OCI-LY7 (cell line): Measurements from ENCODE around the gene SHROOM3. TPM values are rescaled to one million over a fixed set of nuclear protein-coding genes. Genes with fewer than 3 reads are reported as not detected.

Experiments used
- BruUV-seq: library from RNA; stranded (reverse); fragments of 400-500 nt; replicated peaks from 2 replicates; lab custom pipeline; 2021; lab: Mats Ljungman, UMichigan
- CTCF ChIA-PET: fragments of 300-600 bp; sonication (Branson Sonifier 250); formaldehyde crosslinking; loops from one replicate; lab custom pipeline; 2022; ENCODE audit warnings: antibody characterized with exemption; ENCODE audit not compliant: unreplicated experiment; lab: Charles Lee
- POLR2A ChIA-PET: fragments of 300-600 bp; sonication (Branson Sonifier 250); formaldehyde crosslinking; loops from one replicate; lab custom pipeline; 2022; ENCODE audit warnings: antibody characterized with exemption; lab: Charles Lee
- DNase-seq: peaks from one replicate; pipeline ENCODE4 v3.0.0-alpha.2; 2015; ENCODE audit warnings: low spot score
- H2AFZ ChIP-seq: fragments of 200-600 bp; sonication (generic), shearing (Covaris generic); 2 replicates; pipeline ENCODE4 v1.6.1; 2014; ENCODE audit warnings: mild to moderate bottlenecking, antibody characterized with exemption, low read length, moderate library complexity
- H3K27ac ChIP-seq: fragments of 200-600 bp; sonication (generic); 2 replicates; pipeline ENCODE4 v1.5.1; 2014; ENCODE audit warnings: mixed run types, low read depth, mild to moderate bottlenecking, moderate library complexity, low read length, inconsistent platforms; ENCODE audit not compliant: poor library complexity, severe bottlenecking
- H3K36me3 ChIP-seq: fragments of 200-600 bp; sonication (generic); 2 replicates; pipeline ENCODE4 v1.6.1; 2014; ENCODE audit warnings: mild to moderate bottlenecking, antibody characterized with exemption, low read length, moderate library complexity, mixed read lengths; ENCODE audit not compliant: insufficient read depth
- H3K4me1 ChIP-seq: fragments of 200-600 bp; sonication (generic); 2 replicates; pipeline ENCODE4 v1.5.1; 2014; ENCODE audit warnings: mild to moderate bottlenecking, low read length; ENCODE audit not compliant: insufficient read depth, poor library complexity, severe bottlenecking
- H3K4me2 ChIP-seq: fragments of 200-600 bp; sonication (generic); 2 replicates; pipeline ENCODE4 v1.6.1; 2014; ENCODE audit warnings: mild to moderate bottlenecking, low read length
- H3K4me3 ChIP-seq: fragments of 200-600 bp; sonication (generic); 2 replicates; pipeline ENCODE4 v1.5.1; 2014; ENCODE audit warnings: mild to moderate bottlenecking, low read depth, low read length; ENCODE audit not compliant: poor library complexity, severe bottlenecking
- H3K79me2 ChIP-seq: fragments of 200-600 bp; sonication (generic); 2 replicates; pipeline ENCODE4 v1.6.1; 2016; ENCODE audit warnings: low read depth, mild to moderate bottlenecking, low read length, moderate library complexity, mixed read lengths; ENCODE audit not compliant: insufficient read depth
- H3K9me2 ChIP-seq: fragments of 200-600 bp; sonication (generic); 2 replicates; pipeline ENCODE4 v1.6.1; 2016; ENCODE audit warnings: mild to moderate bottlenecking, low read length, mixed read lengths; ENCODE audit not compliant: insufficient read depth
- H3K9me3 ChIP-seq: fragments of 200-600 bp; sonication (generic); 2 replicates; pipeline ENCODE4 v1.6.1; 2014; ENCODE audit warnings: mild to moderate bottlenecking, mixed run types, low read length, mixed read lengths
- H4K20me1 ChIP-seq: fragments of 200-600 bp; sonication (generic); 2 replicates; pipeline ENCODE4 v1.6.1; 2014; ENCODE audit warnings: mild to moderate bottlenecking, antibody characterized with exemption, low read length, moderate library complexity, mixed read lengths; ENCODE audit not compliant: insufficient read depth
- CTCF ChIP-seq: fragments of 200-600 bp; sonication (generic); conservative IDR thresholded peaks from 2 replicates; pipeline ENCODE4 v1.5.1; 2014; ENCODE audit warnings: mild to moderate bottlenecking, antibody characterized with exemption, low read length, moderate library complexity, mixed read lengths
- EZH2phosphoT487 ChIP-seq: fragments of 200-600 bp; sonication (generic); IDR thresholded peaks from 2 replicates; pipeline ENCODE4 v1.6.1; 2018; ENCODE audit warnings: low read depth, borderline replicate concordance, mild to moderate bottlenecking, mixed run types, antibody characterized with exemption, low read length, moderate library complexity, mixed read lengths
- intact Hi-C: fragments of 100-400 bp; cut with micrococcal nuclease; formaldehyde crosslinking; loops from one replicate; pipeline ENCODE4 v1.10.0; 2022; ENCODE audit not compliant: unreplicated experiment
- total RNA-seq, 2 experiments: library from RNA; depleted of rRNA in 1 of 2; stranded (reverse); fragments of >200 nt in 1 of 2; shearing (Covaris generic) in 1 of 2; gene quantifications; 2 replicates each; pipeline ENCODE4 v1.2.3, GENCODE V29; 2014 to 2022

Gene SHROOM3
- total RNA-seq, 2 experiments from 2014 or later, result not detected

GRCh38 chr4:76787898-76788297 lies 352.9 kb downstream of the SHROOM3 start:
- no peak overlapping the region for H2AFZ ChIP-seq
- BruUV-seq, result no TSS peak
- no peak overlapping the region for H3K27ac ChIP-seq
- no peak for TF ChIP-seq EZH2phosphoT487
- no peak for TF ChIP-seq CTCF
- no peaks in the 10 kb centered on the region for H3K36me3 ChIP-seq
- no peaks in the 10 kb centered on the region for H3K4me1 ChIP-seq
- POLR2A ChIA-PET, result no interaction called here
- H3K79me2 ChIP-seq, result no peaks in the 10 kb centered on the region
- CTCF ChIA-PET, result no interaction called here
- intact Hi-C loops, result no loop called here
- no peak overlapping the region for H3K4me2 ChIP-seq
- no peaks in the 10 kb centered on the region for H4K20me1 ChIP-seq
- DNase-seq, result no peak
- H3K9me3 ChIP-seq, result no peaks in the 10 kb centered on the region
- no peaks in the 10 kb centered on the region for H3K9me2 ChIP-seq
- H3K4me3 ChIP-seq, result no peak overlapping the region

DNA sequence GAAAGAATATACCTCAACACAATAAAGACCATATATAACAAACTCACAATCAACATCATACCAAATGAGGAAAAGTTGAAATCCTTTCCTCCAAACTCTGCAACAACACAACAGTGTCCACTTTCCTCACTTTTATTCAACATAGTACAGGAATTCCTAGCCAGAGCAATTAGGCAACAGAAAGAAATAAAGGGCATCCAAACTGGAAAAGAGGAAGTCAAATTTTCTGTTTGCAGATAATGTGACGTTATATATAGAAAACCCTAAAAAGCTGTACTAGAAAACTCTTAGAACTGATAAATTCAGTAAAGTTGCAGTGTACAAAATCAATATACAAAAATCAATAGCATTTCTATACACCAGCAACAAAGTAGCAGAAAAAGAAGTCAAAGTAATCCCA lies 355.3 kb downstream of the SHROOM3 start:
- Histone ChIP-seq H3K9me3 (no peaks in the 10 kb centered on the region), H2AFZ (no peak overlapping the region), H3K4me1 (no peaks in the 10 kb centered on the region), H3K4me3 (no peak overlapping the region), H3K4me2 (no peak overlapping the region), H3K36me3 (no peaks in the 10 kb centered on the region), H3K79me2 (no peaks in the 10 kb centered on the region), H3K27ac (no peak overlapping the region), H3K9me2 (no peaks in the 10 kb centered on the region), H4K20me1 (no peaks in the 10 kb centered on the region)
- DNase-seq, result no peak
- ChIA-PET POLR2A (interaction anchor here (0.7 kb wide), 2 partner anchors 60 to 153 kb away, joined by 3 to 7 read pairs; no protein-coding TSS in a partner anchor), CTCF (no interaction called here)
- intact Hi-C loops, result no loop called here
- no peak for TF ChIP-seq EZH2phosphoT487
- no peak for TF ChIP-seq CTCF
- BruUV-seq, result no TSS peak

- no peak overlapping the region for H3K4me3 ChIP-seq
- no peak for DNase-seq
- H3K36me3 ChIP-seq, result no peaks in the 10 kb centered on the region
- H3K4me2 ChIP-seq, result no peak overlapping the region
- no peak overlapping the region for H3K27ac ChIP-seq
- BruUV-seq, result no TSS peak
- H3K79me2 ChIP-seq, result no peaks in the 10 kb centered on the region
- CTCF ChIA-PET, result no interaction called here
- intact Hi-C loops, result no loop called here
- H2AFZ ChIP-seq, result no peak overlapping the region
- TF ChIP-seq CTCF (no peak), EZH2phosphoT487 (no peak)
- POLR2A ChIA-PET, result interaction anchor here (0.5 to 0.6 kb wide), 2 partner anchors 401 to 1542 kb away, joined by 3 to 4 read pairs; no protein-coding TSS in a partner anchor
- no peaks in the 10 kb centered on the region for H3K4me1 ChIP-seq
- no peaks in the 10 kb centered on the region for H3K9me3 ChIP-seq
- H3K9me2 ChIP-seq, result no peaks in the 10 kb centered on the region
- H4K20me1 ChIP-seq, result no peaks in the 10 kb centered on the region
Observed at GRCh38 chr4:76791479-76791878, 356.4 kb downstream of the SHROOM3 start.
